SK-N-MC (cell line): ENCODE measurements around the gene KCNH2.

Experiments
- DNase-seq: peaks from one replicate; pipeline ENCODE4 v3.0.0-alpha.2; 2011; ENCODE audit warnings: low read depth, low spot score
- H3K27ac ChIP-seq: fragments of 200-600 bp; sonication (generic); 2 replicates; pipeline ENCODE4 v1.5.1; 2016; ENCODE audit warnings: mixed run types
- H3K36me3 ChIP-seq: fragments of 200-600 bp; sonication (generic); 2 replicates; pipeline ENCODE4 v1.6.1; 2017; ENCODE audit warnings: antibody characterized with exemption, low read length, mixed read lengths; ENCODE audit not compliant: insufficient read depth
- H3K4me3 ChIP-seq: fragments of 200-600 bp; sonication (generic); 2 replicates; pipeline ENCODE4 v1.5.1; 2016
- H3K9ac ChIP-seq: fragments of 200-600 bp; sonication (generic); 2 replicates; pipeline ENCODE4 v1.8.0; 2017; ENCODE audit warnings: mixed run types, mixed read lengths; ENCODE audit not compliant: insufficient read length
- H3K9me3 ChIP-seq: fragments of 200-600 bp; sonication (generic); 2 replicates; pipeline ENCODE4 v1.6.1; 2017; ENCODE audit warnings: low read depth, mild to moderate bottlenecking, antibody characterized with exemption, low read length, moderate library complexity, mixed read lengths
- EZH2 ChIP-seq: fragments of 200-600 bp; sonication (generic); IDR thresholded peaks from one replicate; pipeline ENCODE4 v1.6.1; 2017; ENCODE audit warnings: antibody characterized with exemption
- FOXP2 ChIP-seq: optimal IDR thresholded peaks from 2 replicates; pipeline ENCODE3; 2011; ENCODE audit warnings: mild to moderate bottlenecking, moderate library complexity; ENCODE audit not compliant: insufficient read depth; ENCODE audit errors: extremely low read length, control extremely low read depth
- POLR2AphosphoS5 ChIP-seq: IDR thresholded peaks from 2 replicates; pipeline ENCODE4 v1.6.1; 2012; ENCODE audit warnings: mild to moderate bottlenecking, low read depth, low read length, borderline replicate concordance

KCNH2 gene

DNA sequence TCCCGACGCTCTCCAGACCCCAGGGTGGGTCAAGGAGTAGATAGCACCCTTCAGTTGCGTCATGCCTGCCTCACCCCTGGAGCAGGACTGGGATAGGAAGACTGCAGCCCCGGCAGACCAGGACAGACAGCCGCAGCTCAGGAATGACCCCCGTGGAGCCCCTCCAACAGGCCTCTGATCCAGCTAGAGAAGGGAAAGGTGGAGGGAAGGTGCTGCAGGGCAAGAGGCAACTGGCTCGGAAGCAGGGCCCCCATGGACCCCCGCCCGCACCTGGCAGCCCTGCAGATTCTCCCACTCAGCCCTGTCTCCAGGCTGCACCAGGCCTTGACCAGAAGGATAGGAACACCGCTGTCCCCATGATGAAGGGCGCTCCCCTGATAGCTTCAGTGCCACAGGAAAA, 7.7 kb downstream of the KCNH2 start:
- H3K4me3 ChIP-seq: no peak overlapping the region
- no peak for DNase-seq
- TF ChIP-seq POLR2AphosphoS5 (no peak), FOXP2 (no peak), EZH2 (no peak)
- no peak overlapping the region for H3K27ac ChIP-seq
- H3K36me3 ChIP-seq: no peaks in the 10 kb centered on the region
- H3K9me3 ChIP-seq: no peaks in the 10 kb centered on the region
- H3K9ac ChIP-seq: no peak overlapping the region

DNA sequence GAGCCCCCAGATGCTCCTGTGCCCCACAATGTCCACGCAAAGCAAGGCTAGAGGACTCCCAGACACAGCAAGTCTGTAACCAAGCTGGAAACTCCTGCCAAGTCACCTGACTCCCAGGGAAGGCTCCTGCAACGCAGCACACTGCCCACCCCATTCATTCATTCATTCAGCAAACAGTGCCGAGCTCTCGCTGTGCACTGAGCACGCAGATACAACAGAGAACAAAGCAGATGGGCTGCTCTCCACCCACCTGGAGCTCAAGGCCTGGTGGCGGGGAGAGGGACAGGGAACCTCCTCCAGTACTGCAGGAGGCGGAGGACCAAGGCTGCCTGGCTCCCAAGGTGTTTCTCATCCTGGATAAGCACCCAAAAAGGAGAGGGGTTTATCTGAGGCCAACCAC, 8.6 kb downstream of the KCNH2 start:
- Histone ChIP-seq H3K9me3 (no peaks in the 10 kb centered on the region), H3K27ac (no peak overlapping the region)

DNA sequence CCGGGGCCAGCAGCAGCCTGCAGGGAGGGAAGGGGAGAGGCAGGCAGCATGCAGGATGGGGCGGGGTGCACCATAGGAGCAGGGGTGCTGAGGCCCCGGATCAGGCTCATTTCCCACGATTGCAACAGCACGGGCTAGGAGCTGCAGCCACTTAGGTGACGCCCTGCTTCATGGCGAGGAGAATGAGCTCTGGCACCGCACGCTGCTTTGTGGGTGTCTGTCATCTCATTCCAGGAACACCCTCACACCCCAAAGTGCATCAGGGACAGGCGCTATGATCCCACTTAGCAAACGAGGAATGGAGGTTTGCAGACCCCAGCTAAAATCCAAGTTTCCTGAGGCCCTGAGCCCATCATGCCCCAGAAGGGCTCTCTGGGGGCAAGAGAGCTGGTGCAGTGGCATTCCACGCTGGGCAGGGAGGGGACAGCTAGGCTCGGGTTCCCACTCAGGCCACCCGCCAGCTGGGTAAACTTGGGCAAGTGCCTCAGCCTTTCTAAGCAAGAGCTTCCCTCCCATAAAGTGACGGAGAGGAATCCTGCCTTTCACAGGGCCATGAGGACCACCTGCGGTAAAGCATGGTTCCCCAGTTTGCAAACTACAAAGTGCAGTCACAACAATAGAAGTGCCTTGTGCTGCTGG, 9.3 kb downstream of the KCNH2 start:
- DNase-seq: no peak
- no peak overlapping the region for H3K9ac ChIP-seq
- no peaks in the 10 kb centered on the region for H3K36me3 ChIP-seq
- no peaks in the 10 kb centered on the region for H3K9me3 ChIP-seq
- H3K27ac ChIP-seq: no peak overlapping the region
- TF ChIP-seq FOXP2 (no peak), POLR2AphosphoS5 (no peak), EZH2 (no peak)
- H3K4me3 ChIP-seq: no peak overlapping the region

More for the DNA sequence above, 8.6 kb downstream of the KCNH2 start:
- H3K4me3 ChIP-seq: no peak overlapping the region
- H3K9ac ChIP-seq: no peak overlapping the region
- DNase-seq: no peak
- TF ChIP-seq POLR2AphosphoS5: no peak
- TF ChIP-seq EZH2: no peak
- no peak for TF ChIP-seq FOXP2
- no peaks in the 10 kb centered on the region for H3K36me3 ChIP-seq

DNA sequence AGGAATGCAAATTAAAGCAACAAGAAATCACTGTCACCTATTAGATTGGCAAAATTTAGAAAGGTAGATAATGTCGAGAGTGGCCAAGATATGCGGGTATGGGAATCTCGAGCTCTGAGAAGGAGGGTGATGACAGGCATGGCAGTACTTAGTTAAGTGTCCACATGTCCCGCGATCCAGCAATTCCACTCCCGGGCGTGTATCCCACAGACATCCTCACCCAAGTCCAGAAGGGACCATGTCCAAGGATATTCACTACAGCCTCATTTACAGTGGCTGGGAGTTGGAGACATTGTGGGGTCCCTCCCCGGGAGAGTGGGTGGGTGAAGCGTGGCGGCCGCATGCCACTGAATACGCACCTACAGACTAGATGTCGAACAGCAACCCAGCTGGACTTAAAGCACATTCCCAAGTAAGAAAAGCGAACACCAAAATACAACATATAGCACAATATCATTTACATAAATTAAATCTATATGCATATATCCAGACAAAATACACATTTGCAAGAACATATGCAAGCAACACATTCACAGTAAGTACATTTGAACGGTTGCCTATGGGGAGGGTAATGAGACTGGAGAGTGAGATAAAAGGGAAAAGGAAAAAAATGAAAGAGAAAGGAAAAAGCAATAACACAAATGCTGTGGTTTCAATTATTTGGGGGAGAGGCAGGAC, 9.9 kb downstream of the KCNH2 start:
- no peak overlapping the region for H3K9ac ChIP-seq
- H3K4me3 ChIP-seq: no peak overlapping the region
- H3K36me3 ChIP-seq: no peaks in the 10 kb centered on the region
- no peaks in the 10 kb centered on the region for H3K9me3 ChIP-seq
- TF ChIP-seq FOXP2 (no peak), EZH2 (no peak), POLR2AphosphoS5 (no peak)
- no peak overlapping the region for H3K27ac ChIP-seq
- no peak for DNase-seq

DNA sequence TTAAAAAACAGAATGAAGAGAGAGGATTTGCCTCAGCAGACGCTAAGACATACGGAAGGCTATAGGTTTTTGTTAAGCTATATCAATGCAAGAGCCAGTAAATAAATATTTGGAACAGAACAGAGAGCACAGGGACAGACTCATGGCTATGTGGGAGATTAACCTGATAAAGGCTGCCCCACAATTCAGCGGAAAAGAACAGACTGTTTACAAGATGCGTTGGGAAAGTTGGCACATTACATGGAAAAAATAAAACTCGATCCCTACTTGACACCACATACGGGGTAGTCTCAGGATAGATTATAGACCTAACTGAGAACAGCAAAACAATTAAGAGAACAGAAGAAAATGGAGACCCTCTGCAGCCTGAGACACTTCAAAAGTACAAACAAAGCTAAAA, 10.8 kb downstream of the KCNH2 start:
- DNase-seq: no peak
- H3K9ac ChIP-seq: no peak overlapping the region
- H3K27ac ChIP-seq: no peak overlapping the region
- no peak overlapping the region for H3K4me3 ChIP-seq
- no peaks in the 10 kb centered on the region for H3K9me3 ChIP-seq
- TF ChIP-seq FOXP2 (no peak), EZH2 (no peak), POLR2AphosphoS5 (no peak)
- no peaks in the 10 kb centered on the region for H3K36me3 ChIP-seq

DNA sequence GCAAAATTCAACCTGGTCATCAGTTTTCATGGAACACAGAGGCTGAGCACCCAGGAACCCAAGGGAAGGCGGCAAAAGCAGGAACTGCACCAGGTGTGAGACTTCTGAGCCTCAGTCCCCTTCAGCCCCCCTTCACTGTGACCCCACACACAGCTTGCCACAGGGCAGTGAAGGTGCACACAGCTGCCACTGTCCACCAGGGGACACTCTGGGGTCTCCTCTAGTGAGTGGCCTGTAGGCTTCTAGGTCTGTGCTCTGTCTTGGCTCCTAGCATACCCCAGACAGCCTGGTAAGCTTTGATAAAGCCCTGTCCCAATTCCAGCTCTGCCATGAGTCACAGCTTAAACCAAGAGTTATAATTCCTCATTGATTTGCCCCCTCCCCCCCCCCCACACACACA, 12.1 kb downstream of the KCNH2 start:
- Histone ChIP-seq H3K9me3 (no peaks in the 10 kb centered on the region), H3K36me3 (no peaks in the 10 kb centered on the region), H3K27ac (no peak overlapping the region), H3K4me3 (no peak overlapping the region), H3K9ac (no peak overlapping the region)
- no peak for DNase-seq
- TF ChIP-seq POLR2AphosphoS5 (no peak), FOXP2 (no peak), EZH2 (no peak)

DNA sequence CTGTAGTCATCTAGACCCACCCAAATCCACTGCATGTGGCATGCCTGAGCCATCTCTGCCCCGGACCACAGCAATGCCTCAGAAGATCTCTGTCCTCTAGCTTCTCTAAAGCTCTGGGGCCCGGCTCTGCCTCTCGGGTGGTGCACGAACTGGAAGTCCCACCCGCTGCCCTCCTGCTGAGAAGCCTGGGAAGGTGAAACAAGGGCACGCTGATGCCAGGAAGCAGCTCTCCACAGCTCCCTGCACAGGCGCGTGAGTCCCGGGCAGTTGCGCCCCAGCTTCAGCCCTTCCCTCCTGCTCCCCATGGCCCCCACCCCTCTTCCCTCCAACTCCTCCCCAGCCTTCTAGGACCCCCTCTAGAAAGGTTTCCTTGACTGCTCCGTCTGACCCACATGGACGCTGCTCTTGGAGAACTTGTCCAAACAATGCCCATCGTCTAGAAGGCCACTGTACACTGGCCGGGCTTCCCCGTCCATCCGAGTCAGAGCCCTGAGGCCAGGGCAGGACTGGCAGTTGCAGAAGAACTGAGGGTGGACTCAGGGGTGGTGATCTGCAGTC, 12.8 kb downstream of the KCNH2 start:
- DNase-seq: no peak
- TF ChIP-seq FOXP2: no peak
- no peaks in the 10 kb centered on the region for H3K36me3 ChIP-seq
- H3K27ac ChIP-seq: no peak overlapping the region
- no peak overlapping the region for H3K4me3 ChIP-seq
- H3K9ac ChIP-seq: no peak overlapping the region
- no peaks in the 10 kb centered on the region for H3K9me3 ChIP-seq

DNA sequence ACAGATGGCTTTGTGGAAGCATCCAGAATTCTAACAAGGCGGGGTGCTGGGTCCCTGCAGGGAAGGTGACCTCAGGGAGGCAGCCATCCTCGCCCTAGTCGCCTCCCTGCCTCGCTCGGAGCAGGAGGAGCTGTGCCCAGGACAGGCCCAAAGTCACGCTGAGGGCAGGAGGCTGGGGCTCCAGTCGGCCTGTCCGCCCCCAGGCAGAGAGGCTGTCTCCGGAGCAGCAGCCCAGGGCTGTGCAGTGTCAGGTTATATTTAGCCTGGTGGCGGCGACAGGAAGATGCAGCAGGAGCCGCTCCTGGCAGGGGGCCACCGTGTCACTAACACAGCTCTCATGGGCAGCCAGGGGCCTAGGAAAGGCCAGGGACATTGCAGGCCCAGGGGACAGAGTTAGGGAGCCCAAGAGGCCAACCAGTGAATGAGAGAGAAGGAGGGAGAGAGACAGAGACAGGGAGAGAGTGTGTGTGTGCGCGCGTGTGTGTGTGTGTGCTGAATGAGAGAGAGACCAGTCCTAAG, 13.5 kb downstream of the KCNH2 start:
- no peak overlapping the region for H3K27ac ChIP-seq

More for the DNA sequence above, 13.5 kb downstream of the KCNH2 start:
- Histone ChIP-seq H3K4me3 (no peak overlapping the region), H3K36me3 (no peaks in the 10 kb centered on the region), H3K9me3 (no peaks in the 10 kb centered on the region), H3K9ac (no peak overlapping the region)
- no peak for TF ChIP-seq EZH2
- no peak for TF ChIP-seq FOXP2
- TF ChIP-seq POLR2AphosphoS5: no peak
- DNase-seq: no peak
